ENCODE measurements around the gene FAM171A2. TPM values are rescaled to one million over a fixed set of nuclear protein-coding genes. Genes with fewer than 3 reads are reported as not detected.

Gene FAM171A2
- total RNA-seq, 1 experiment from 2014 or later, result 27.5 TPM

DNA sequence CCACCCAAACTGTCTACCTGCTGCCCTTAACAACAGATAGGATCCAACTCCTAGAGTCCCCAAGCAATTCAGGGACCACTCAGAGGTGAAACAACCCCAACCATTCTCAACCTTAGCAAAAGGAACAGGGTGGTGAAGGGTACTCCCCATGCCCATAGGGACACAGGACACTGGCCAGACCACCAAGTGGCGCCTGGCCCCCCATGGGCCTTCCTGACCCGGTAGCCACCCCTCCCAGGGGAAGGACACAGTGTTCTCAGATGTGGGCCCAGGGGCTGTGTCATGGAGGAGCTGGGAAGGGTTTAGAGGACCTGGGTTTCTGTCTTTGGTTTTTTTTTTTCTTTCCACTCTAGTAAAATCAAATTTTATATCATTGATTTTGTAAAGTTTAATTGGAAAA, 29.3 kb downstream of the FAM171A2 start:
- Histone ChIP-seq H3K27ac (ENCODE audit: insufficient read length, low read depth, low read length) (no peak overlapping the region), H2BK20ac (ENCODE audit: low read depth, low read length, poor library complexity, severe bottlenecking) (no peak overlapping the region), H3K27me3 (ENCODE audit: insufficient read depth, low read length) (no peaks in the 10 kb centered on the region), H3K18ac (ENCODE audit: insufficient read length, low read depth, low read length) (no peak overlapping the region), H3K4me2 (ENCODE audit: insufficient read depth, insufficient read length, low read length) (no peak overlapping the region), H2AK5ac (ENCODE audit: insufficient read length, low read length) (no peak overlapping the region), H3K9ac (ENCODE audit: extremely low read depth, insufficient read length, low read length) (no peak overlapping the region), H4K20me1 (ENCODE audit: control insufficient read depth, insufficient read depth, insufficient read length) (no peaks in the 10 kb centered on the region), H3K23me2 (ENCODE audit: insufficient read length, low read depth, low read length, poor library complexity, severe bottlenecking) (no peaks in the 10 kb centered on the region), H2BK12ac (ENCODE audit: insufficient read length, low read depth, low read length) (no peak overlapping the region), H3K79me2 (ENCODE audit: insufficient read depth, low read length) (no peaks in the 10 kb centered on the region), H3K56ac (ENCODE audit: insufficient read length, low read depth, low read length) (no peak overlapping the region), H2BK120ac (ENCODE audit: low read depth, low read length, poor library complexity, severe bottlenecking) (no peak overlapping the region), H3K79me1 (ENCODE audit: insufficient read depth, low read depth, low read length, poor library complexity, severe bottlenecking) (no peaks in the 10 kb centered on the region), H3K4me1 (ENCODE audit: insufficient read depth, low read length) (no peaks in the 10 kb centered on the region), H3K4ac (ENCODE audit: low read depth, low read length) (no peak overlapping the region), H3K23ac (ENCODE audit: insufficient read length, low read depth, low read length) (no peak overlapping the region), H3T11ph (ENCODE audit: low read length) (no peak overlapping the region), H3K14ac (ENCODE audit: insufficient read depth, low read length) (no peak overlapping the region), H4K91ac (ENCODE audit: insufficient read length, low read depth, low read length) (no peak overlapping the region), H3K9me3 (ENCODE audit: control insufficient read depth, low read depth, low read length) (no peaks in the 10 kb centered on the region), H4K5ac (ENCODE audit: insufficient read length, low read depth, low read length) (no peak overlapping the region), H2BK15ac (ENCODE audit: low read depth, low read length) (no peak overlapping the region), H2AFZ (ENCODE audit: low read length) (no peak overlapping the region), H2BK5ac (ENCODE audit: insufficient read length, low read length) (no peak overlapping the region), H4K8ac (replicated peaks; ENCODE audit: insufficient read length, low read depth, low read length) (no peak overlapping the region)
- no peak overlapping the region for H3K4me3 Mint-ChIP-seq
- H3K27ac Mint-ChIP-seq, result peak overlapping the region in 1 of 3 experiments; percentile 44; a peak in 2 of 7 replicates
- TF ChIP-seq, protein P1, sequence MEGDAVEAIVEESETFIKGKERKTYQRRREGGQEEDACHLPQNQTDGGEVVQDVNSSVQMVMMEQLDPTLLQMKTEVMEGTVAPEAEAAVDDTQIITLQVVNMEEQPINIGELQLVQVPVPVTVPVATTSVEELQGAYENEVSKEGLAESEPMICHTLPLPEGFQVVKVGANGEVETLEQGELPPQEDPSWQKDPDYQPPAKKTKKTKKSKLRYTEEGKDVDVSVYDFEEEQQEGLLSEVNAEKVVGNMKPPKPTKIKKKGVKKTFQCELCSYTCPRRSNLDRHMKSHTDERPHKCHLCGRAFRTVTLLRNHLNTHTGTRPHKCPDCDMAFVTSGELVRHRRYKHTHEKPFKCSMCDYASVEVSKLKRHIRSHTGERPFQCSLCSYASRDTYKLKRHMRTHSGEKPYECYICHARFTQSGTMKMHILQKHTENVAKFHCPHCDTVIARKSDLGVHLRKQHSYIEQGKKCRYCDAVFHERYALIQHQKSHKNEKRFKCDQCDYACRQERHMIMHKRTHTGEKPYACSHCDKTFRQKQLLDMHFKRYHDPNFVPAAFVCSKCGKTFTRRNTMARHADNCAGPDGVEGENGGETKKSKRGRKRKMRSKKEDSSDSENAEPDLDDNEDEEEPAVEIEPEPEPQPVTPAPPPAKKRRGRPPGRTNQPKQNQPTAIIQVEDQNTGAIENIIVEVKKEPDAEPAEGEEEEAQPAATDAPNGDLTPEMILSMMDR (conservative IDR thresholded peaks at IDR 0.05), result no peak
- no peaks in the 10 kb centered on the region for H3K36me3 Mint-ChIP-seq (ENCODE audit: insufficient read depth in 1 of 3, low read depth in 3 of 3)
- DNase-seq, result peak; percentile 27
- peaks cover 1% of the 10 kb centered on the region; the same call in 1 of the 2 replicates for H3K27me3 Mint-ChIP-seq (ENCODE audit: low read depth)
- WGBS (ENCODE audit: extremely low coverage, insufficient read length, low lambda C conversion rate), result no CpG with 5 or more reads among the region's 2 CpGs
- H3K9me3 Mint-ChIP-seq, result no peaks in the 10 kb centered on the region
- H3K4me1 Mint-ChIP-seq, result peaks cover 13 to 15% of the 10 kb centered on the region in 2 experiments

All from H9 (cell line).